GM18870 (cell line): Measurements from ENCODE around the gene PHC3.
A peak's percentile ranks its signal among the peaks of the same experiment; 100 is the strongest.

Source experiments
- ATAC-seq: cut with Tn5 transposase; IDR thresholded peaks from one replicate; pipeline ENCODE4 v1.9.1; 2021; ENCODE audit warnings: moderate library complexity; ENCODE audit not compliant: unreplicated experiment

Gene PHC3

GRCh38 chr3:170079536-170080165 is 101.9 kb downstream of the PHC3 start:
- no peak for ATAC-seq

DNA sequence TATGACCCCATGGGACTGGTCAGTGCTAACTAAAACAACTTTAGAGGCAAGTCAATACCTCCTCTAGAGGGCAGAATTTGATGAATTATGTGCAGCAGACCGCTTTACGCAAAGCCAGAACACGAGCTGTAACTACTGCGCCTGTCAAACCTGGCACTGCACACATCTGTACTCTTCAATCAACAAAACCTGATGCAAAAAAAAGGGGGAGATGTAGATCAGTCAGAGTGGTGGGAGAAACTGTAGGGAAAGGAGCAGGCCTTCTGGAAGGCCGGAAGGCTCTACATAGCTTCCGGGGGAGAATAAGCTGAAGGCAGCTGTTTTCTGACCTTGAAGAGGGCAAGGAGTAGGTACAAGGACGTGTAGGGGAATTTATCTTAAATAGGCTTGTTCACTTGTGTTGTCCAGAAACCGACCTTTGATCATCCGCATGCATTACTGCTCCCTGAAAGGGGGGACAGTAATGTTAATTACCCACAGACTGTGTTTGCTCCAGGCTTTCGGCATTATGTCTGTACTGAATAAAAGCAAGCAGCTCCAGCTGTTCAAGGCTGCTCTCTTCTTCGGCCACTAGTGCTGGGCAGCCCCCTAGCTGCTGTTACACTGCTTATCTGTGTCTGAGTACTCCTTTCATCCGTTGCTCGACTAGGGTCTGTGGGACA is 102.8 kb downstream of the PHC3 start:
- no peak for ATAC-seq

GRCh38 chr3:170077361-170077760 is 104.2 kb downstream of the PHC3 start:
- ATAC-seq, result no peak

DNA sequence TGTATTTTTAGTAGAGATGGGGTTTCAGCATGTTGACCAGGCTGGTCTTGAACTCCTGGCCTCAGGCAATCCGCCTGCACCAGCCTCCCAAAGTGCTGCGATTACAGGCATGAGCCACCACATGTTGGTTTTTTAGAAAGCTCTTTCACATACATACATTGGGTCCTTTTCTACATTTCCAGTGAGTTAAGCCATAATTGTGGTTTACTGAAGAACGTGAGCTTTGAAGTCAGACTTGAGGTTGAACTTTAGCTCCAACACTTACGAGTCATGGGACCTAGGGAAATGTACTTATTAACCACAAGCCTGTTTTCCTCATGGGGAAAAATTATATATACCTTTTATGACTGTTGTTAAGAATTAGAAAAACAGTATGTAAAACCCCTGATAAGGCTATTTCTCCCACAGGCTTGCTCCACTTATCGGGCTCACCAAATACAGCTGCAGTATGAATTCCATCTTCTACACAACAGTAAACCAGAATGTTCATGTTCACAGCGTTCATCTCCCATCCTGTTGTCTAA is 104.8 kb downstream of the PHC3 start:
- ATAC-seq, result no peak

GRCh38 chr3:170075441-170076091 is 106.0 kb downstream of the PHC3 start:
- ATAC-seq, result no peak

DNA sequence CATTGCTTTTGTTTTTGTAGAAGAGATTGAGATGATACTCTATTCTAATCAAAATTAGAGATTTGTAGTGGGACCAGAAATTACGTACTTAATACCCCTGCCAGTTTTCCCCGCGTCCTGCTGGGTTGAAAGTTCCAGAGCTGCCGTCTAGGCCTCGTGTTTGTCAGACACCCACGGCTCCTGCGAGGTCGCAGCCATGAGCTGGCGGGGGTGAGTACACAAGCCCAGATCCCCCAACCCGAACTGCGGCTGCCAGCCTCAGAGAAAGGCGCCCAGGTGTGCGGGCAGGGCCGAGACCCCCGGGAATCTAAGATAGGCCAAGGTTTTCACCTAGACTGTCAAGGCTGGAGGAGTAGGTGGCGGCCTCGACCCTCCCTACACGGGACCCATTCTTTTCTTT is 117.4 kb downstream of the PHC3 start:
- no peak for ATAC-seq

GRCh38 chr3:170063691-170064090 is 117.8 kb downstream of the PHC3 start:
- no peak for ATAC-seq

GRCh38 chr3:170062769-170063168 is 118.8 kb downstream of the PHC3 start:
- no peak for ATAC-seq

GRCh38 chr3:170062068-170062467 is 119.5 kb downstream of the PHC3 start:
- ATAC-seq, result no peak

- no peak for ATAC-seq
These were observed 122.1 kb downstream of the PHC3 start for GRCh38 chr3:170059447-170059846.

GRCh38 chr3:170058127-170058526 is 123.4 kb downstream of the PHC3 start:
- ATAC-seq, result no peak

- no peak for ATAC-seq
These were observed 124.0 kb downstream of the PHC3 start for GRCh38 chr3:170057550-170057949.

DNA sequence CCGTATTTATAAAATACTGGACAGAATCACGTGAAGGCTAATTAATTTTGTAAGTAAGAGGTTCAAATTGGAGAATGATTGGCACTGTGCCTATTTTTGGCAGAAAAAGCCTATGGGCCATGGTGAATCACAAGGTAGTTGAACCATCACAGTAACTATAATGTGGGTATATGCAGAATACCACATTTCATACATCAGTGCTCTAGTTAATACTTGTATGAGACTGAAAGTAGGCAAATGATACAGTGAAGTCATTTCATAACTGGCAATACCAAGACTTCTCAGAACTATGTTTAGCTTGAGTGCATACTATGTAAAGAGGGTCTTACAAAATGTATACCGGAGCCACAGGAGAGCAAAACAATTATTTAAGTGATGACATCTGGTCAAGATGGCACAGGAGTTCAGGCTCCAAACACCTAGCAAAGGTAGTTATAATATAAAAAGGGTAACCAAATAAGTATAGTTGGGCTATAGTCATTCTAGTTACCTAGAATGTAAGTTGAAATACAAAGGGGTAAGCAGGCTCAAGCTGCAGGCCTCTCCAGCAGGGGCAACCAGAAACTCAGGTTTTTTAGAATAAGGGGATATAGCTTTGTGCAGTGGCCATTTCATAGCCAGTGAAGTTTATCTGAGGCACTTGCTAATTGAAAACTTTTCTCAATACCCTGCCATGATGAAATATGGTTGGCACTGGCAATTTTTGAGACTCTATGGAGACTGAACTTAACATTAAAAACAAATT is 124.7 kb downstream of the PHC3 start:
- ATAC-seq, result peak; percentile 97

DNA sequence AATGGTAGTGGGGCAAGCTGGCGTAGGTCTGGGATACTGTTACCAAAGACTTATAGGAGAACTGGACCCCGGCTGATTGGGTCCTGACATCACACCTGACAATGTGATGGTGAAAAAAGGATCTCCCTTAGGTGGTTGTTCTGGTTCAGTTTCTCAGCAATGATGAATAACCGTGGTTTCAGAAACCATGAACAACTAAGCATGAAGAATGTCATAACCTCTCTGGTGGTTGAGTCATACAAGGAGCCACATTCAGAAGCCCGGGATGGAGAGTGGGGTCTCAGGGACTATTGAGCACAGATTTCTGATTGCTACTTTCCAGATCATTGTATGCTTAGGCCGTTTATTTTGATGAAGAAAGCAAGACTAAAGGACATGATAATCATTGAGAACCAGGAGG is 126.3 kb downstream of the PHC3 start:
- ATAC-seq, result peak; percentile 57

DNA sequence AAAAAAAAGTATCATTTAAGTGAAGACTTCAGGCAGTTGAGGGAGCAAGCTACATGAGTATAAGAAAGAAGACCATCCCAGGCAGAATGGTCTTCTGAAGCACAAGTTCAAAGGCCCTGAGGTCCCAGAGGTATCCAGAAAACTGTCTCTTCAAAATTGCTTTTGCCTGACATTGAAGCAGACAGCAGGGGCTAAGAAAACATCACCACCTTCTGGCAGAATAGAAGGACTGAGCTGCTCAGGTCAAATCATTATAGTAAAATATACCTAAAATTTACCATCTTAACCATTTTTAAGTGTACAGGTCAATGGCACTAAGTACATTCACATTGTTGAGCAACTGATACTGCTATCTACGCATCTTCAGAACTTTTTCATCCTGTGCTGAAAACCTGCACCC is 127.3 kb downstream of the PHC3 start:
- ATAC-seq, result no peak

- no peak for ATAC-seq
These were observed 129.1 kb downstream of the PHC3 start for GRCh38 chr3:170052398-170052797.

- no peak for ATAC-seq
These were observed 130.8 kb downstream of the PHC3 start for GRCh38 chr3:170050753-170051152.

GRCh38 chr3:170049146-170050000 is 132.2 kb downstream of the PHC3 start:
- ATAC-seq, result no peak

- no peak for ATAC-seq
These were observed 134.5 kb downstream of the PHC3 start for GRCh38 chr3:170047133-170047404.

DNA sequence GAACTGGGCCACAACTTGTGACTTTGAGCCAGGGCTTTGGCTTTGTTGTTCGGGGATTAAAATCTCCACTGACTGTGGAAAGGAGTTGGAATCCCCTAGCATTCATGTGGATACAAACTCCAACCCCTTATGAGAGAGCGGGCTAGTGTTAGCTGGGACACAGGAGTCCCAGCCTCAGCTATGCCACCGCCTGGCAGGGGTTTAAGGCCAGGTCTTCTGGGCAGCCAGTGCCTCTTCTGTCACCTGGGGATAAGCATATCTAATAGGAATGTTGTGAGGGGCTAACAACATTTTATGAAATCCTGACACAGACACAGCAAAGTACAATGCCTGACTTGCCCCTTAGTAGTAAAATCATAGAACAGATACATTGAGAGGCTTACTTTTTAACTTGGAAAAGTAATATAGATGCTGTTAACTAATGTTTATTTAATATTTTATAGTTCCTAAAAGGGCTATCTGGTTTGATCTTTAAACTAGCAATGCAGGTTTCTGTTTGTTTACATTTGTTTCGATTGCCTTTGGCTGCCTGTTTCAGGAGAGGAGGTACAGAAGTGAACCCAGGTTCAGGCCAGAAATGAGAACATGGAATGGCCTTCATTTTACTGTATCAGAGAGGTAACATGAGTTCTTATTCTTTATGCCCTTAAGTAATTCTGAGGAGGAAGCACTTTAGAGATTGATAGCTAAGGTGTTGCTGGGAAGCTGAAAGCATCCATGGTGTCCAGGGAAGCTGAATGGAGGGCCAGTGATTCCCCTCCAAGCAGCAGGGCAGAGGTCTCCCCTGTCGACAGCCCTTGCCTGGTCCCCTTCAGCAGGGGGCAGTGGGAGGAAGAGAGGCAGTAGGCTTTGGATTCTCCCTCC is 135.0 kb downstream of the PHC3 start:
- ATAC-seq, result no peak
